GM20000 (cell line): ENCODE results near the gene FRMD4B.

Source experiments
- DNase-seq: peaks from one replicate; pipeline ENCODE4 v3.0.0; 2012; ENCODE audit warnings: low spot score
- CTCF ChIP-seq: IDR thresholded peaks from 2 replicates; pipeline ENCODE4 v1.5.1; 2012; ENCODE audit warnings: mild to moderate bottlenecking, control low read depth; ENCODE audit errors: extremely low read depth, missing control alignments

The FRMD4B gene

GRCh38 chr3:69297501-69297900, 88.4 kb downstream of the FRMD4B start:
- TF ChIP-seq CTCF: no peak
- no peak for DNase-seq

GRCh38 chr3:69296995-69297394, 88.9 kb downstream of the FRMD4B start:
- no peak for DNase-seq

GRCh38 chr3:69294014-69294766, 91.7 kb downstream of the FRMD4B start:
- DNase-seq: no peak
- TF ChIP-seq CTCF: no peak

More at GRCh38 chr3:69296995-69297394, 88.9 kb downstream of the FRMD4B start:
- TF ChIP-seq CTCF: no peak

GRCh38 chr3:69292959-69293574, 92.8 kb downstream of the FRMD4B start:
- DNase-seq: no peak
- no peak for TF ChIP-seq CTCF

GRCh38 chr3:69292185-69292584, 93.7 kb downstream of the FRMD4B start:
- no peak for TF ChIP-seq CTCF
- DNase-seq: no peak

GRCh38 chr3:69290430-69290829, 95.5 kb downstream of the FRMD4B start:
- TF ChIP-seq CTCF: no peak

GRCh38 chr3:69290006-69290405, 95.9 kb downstream of the FRMD4B start:
- no peak for DNase-seq
- TF ChIP-seq CTCF: no peak

More at GRCh38 chr3:69290430-69290829, 95.5 kb downstream of the FRMD4B start:
- DNase-seq: no peak
